HG03378 (cell line): ENCODE data around the gene IL24.
A peak's percentile ranks its signal among the peaks of the same experiment; 100 is the strongest.
"Not testable (repeated sequence)": the region's sequence is repeated elsewhere in the genome, so short reads cannot be mapped to it uniquely, and the experiment has no call there.

Experiments
- ATAC-seq: cut with Tn5 transposase; IDR thresholded peaks from one replicate; pipeline ENCODE4 v1.9.1; 2021; ENCODE audit warnings: mild to moderate bottlenecking, moderate library complexity; ENCODE audit not compliant: unreplicated experiment

Gene IL24

GRCh38 chr1:206923009-206923960 is 26.0 kb downstream of the IL24 start:
- peak; percentile 43 for ATAC-seq

GRCh38 chr1:206923961-206924557 is 26.8 kb downstream of the IL24 start:
- not testable (repeated sequence) for ATAC-seq

GRCh38 chr1:206924592-206925105 is 27.4 kb downstream of the IL24 start:
- peak; percentile 20 for ATAC-seq

- peak; percentile 64 for ATAC-seq
These were observed 28.0 kb downstream of the IL24 start for GRCh38 chr1:206925106-206925736.

GRCh38 chr1:206926286-206926685 is 29.0 kb downstream of the IL24 start:
- ATAC-seq: no peak

GRCh38 chr1:206929524-206929923 is 32.3 kb downstream of the IL24 start:
- ATAC-seq: no peak

- peak; percentile 81 for ATAC-seq
These were observed 33.1 kb downstream of the IL24 start for GRCh38 chr1:206930210-206930798.

GRCh38 chr1:206931709-206932108 is 34.5 kb downstream of the IL24 start:
- no peak for ATAC-seq

GRCh38 chr1:206932177-206932576 is 34.9 kb downstream of the IL24 start:
- no peak for ATAC-seq

- ATAC-seq: no peak
These were observed 36.2 kb downstream of the IL24 start for GRCh38 chr1:206933333-206933945.

- ATAC-seq: no peak
These were observed 38.3 kb downstream of the IL24 start for GRCh38 chr1:206935491-206936067.

GRCh38 chr1:206937425-206937824 is 40.2 kb downstream of the IL24 start:
- no peak for ATAC-seq

GRCh38 chr1:206939131-206939530 is 41.9 kb downstream of the IL24 start:
- ATAC-seq: no peak

- no peak for ATAC-seq
These were observed 42.8 kb downstream of the IL24 start for GRCh38 chr1:206939841-206940587.

GRCh38 chr1:206940588-206940936 is 43.3 kb downstream of the IL24 start:
- no peak for ATAC-seq

GRCh38 chr1:206941766-206942418 is 44.6 kb downstream of the IL24 start:
- no peak for ATAC-seq

GRCh38 chr1:206944703-206945102 is 47.5 kb downstream of the IL24 start:
- no peak for ATAC-seq

- no peak for ATAC-seq
These were observed 48.5 kb downstream of the IL24 start for GRCh38 chr1:206945779-206946178.

- no peak for ATAC-seq
These were observed 49.0 kb downstream of the IL24 start, which contains the start of gene PIGR for GRCh38 chr1:206946261-206946660. TSS of gene PIGR (minus strand) at chr1:206946466. CDS start at chr1:206940531, 5,935 bp downstream.
